OCI-LY3 (cell line): ENCODE measurements around the gene FANCB.
A peak's percentile ranks its signal among the peaks of the same experiment; 100 is the strongest.

Experiments used
- H2AFZ ChIP-seq: fragments of 200-600, 300-600 bp; shearing (Covaris generic); 2 replicates; pipeline ENCODE4 v1.6.0; 2014; ENCODE audit warnings: antibody characterized with exemption, low read depth, low read length
- H3K27ac ChIP-seq: fragments of 200-600, 300-600 bp; sonication (generic); 2 replicates; pipeline ENCODE4 v1.5.1; 2014; ENCODE audit warnings: mild to moderate bottlenecking, low read length, moderate library complexity, mixed read lengths
- H3K27me3 ChIP-seq: fragments of 200-600, 300-600 bp; sonication (generic); 2 replicates; pipeline ENCODE4 v1.6.1; 2014; ENCODE audit warnings: low read depth, low read length, mixed read lengths
- H3K36me3 ChIP-seq: fragments of 200-600, 300-600 bp; sonication (generic); replicated peaks from 2 replicates; pipeline ENCODE3; 2014; ENCODE audit warnings: low read depth, low read length, mixed read lengths
- H3K4me1 ChIP-seq: fragments of 300-600, 200-600 bp; sonication (generic); 2 replicates; pipeline ENCODE4 v1.6.1; 2014; ENCODE audit warnings: low read length, mixed read lengths
- H3K4me2 ChIP-seq: fragments of 200-600, 300-600 bp; sonication (generic); 2 replicates; pipeline ENCODE4 v1.6.1; 2014; ENCODE audit warnings: low read length, mixed read lengths
- H3K4me3 ChIP-seq: fragments of 300-600, 200-600 bp; sonication (generic); 2 replicates; pipeline ENCODE4 v1.5.1; 2014; ENCODE audit warnings: antibody characterized with exemption, mild to moderate bottlenecking, low read length, moderate library complexity
- H3K79me2 ChIP-seq: fragments of 300-600, 200-600 bp; shearing (Covaris generic); 2 replicates; pipeline ENCODE4 v1.6.1; 2014; ENCODE audit warnings: mild to moderate bottlenecking, low read length, mixed read lengths
- H3K9ac ChIP-seq: fragments of 300-600, 200-600 bp; shearing (Covaris generic); 2 replicates; pipeline ENCODE4 v1.6.0; 2014; ENCODE audit warnings: mild to moderate bottlenecking, low read length, moderate library complexity
- H3K9me3 ChIP-seq: fragments of 200-600, 300-600 bp; shearing (Covaris generic); 2 replicates; pipeline ENCODE4 v1.6.1; 2014; ENCODE audit warnings: low read length, mixed read lengths; ENCODE audit not compliant: insufficient read depth
- H4K20me1 ChIP-seq: fragments of 200-600, 300-600 bp; sonication (generic); 2 replicates; pipeline ENCODE4 v1.6.1; 2016; ENCODE audit warnings: low read length, mixed read lengths; ENCODE audit not compliant: insufficient read depth
- CTCF ChIP-seq: fragments of 200-600, 300-600 bp; sonication (generic); IDR thresholded peaks from 2 replicates; pipeline ENCODE4 v1.5.1; 2014; ENCODE audit warnings: antibody characterized with exemption, low read length, low read depth
- EZH2phosphoT487 ChIP-seq: fragments of 200-600 bp; shearing (Covaris generic); IDR thresholded peaks from 2 replicates; pipeline ENCODE4 v1.6.1; 2018; ENCODE audit warnings: antibody characterized with exemption, mixed run types, low read depth

The FANCB gene

GRCh38 chrX:14851526-14851925, 21.3 kb downstream of the FANCB start:
- Histone ChIP-seq H3K36me3 (peaks cover 21% of the 10 kb centered on the region), H4K20me1 (no peaks in the 10 kb centered on the region), H3K27ac (no peak overlapping the region), H3K27me3 (no peaks in the 10 kb centered on the region), H3K4me1 (peaks cover 9% of the 10 kb centered on the region), H3K79me2 (no peaks in the 10 kb centered on the region), H3K9me3 (no peaks in the 10 kb centered on the region), H3K9ac (no peak overlapping the region), H3K4me2 (peak overlapping the region; percentile 21), H2AFZ (no peak overlapping the region), H3K4me3 (no peak overlapping the region)
- no peak for TF ChIP-seq CTCF
- no peak for TF ChIP-seq EZH2phosphoT487

GRCh38 chrX:14843666-14844065, 29.2 kb downstream of the FANCB start:
- Histone ChIP-seq H3K4me3 (no peak overlapping the region), H3K79me2 (no peaks in the 10 kb centered on the region), H3K36me3 (peaks cover 28% of the 10 kb centered on the region), H4K20me1 (no peaks in the 10 kb centered on the region), H3K27me3 (no peaks in the 10 kb centered on the region), H3K4me1 (peaks cover 15% of the 10 kb centered on the region), H3K9me3 (no peaks in the 10 kb centered on the region), H3K4me2 (no peak overlapping the region), H2AFZ (no peak overlapping the region), H3K9ac (no peak overlapping the region), H3K27ac (no peak overlapping the region)
- TF ChIP-seq EZH2phosphoT487 (no peak), CTCF (no peak)

- Histone ChIP-seq H3K9me3 (no peaks in the 10 kb centered on the region), H3K4me3 (no peak overlapping the region), H2AFZ (no peak overlapping the region), H3K27ac (peak overlapping the region; percentile 26; the same call in 1 of the 2 replicates), H3K27me3 (no peaks in the 10 kb centered on the region), H3K4me1 (peaks cover 28% of the 10 kb centered on the region), H4K20me1 (no peaks in the 10 kb centered on the region), H3K9ac (no peak overlapping the region), H3K36me3 (peaks cover 27% of the 10 kb centered on the region), H3K4me2 (peak overlapping the region; percentile 28), H3K79me2 (no peaks in the 10 kb centered on the region)
- no peak for TF ChIP-seq CTCF
- no peak for TF ChIP-seq EZH2phosphoT487
Observed at GRCh38 chrX:14837155-14837554, 35.7 kb downstream of the FANCB start.

GRCh38 chrX:14832586-14832985, 40.3 kb downstream of the FANCB start:
- no peaks in the 10 kb centered on the region for H3K79me2 ChIP-seq
- no peak overlapping the region for H3K27ac ChIP-seq

More at GRCh38 chrX:14832586-14832985, 40.3 kb downstream of the FANCB start:
- Histone ChIP-seq H3K36me3 (peaks cover 21% of the 10 kb centered on the region), H4K20me1 (no peaks in the 10 kb centered on the region), H3K4me2 (no peak overlapping the region), H3K4me3 (no peak overlapping the region), H3K9me3 (no peaks in the 10 kb centered on the region), H3K27me3 (no peaks in the 10 kb centered on the region), H3K9ac (no peak overlapping the region), H3K4me1 (peaks cover 8% of the 10 kb centered on the region), H2AFZ (no peak overlapping the region)
- TF ChIP-seq CTCF (no peak), EZH2phosphoT487 (no peak)
